CD4-positive, alpha-beta T cell treated with Interleukin-6 for 4 hours (primary cell): ENCODE results near the gene NFIC.

Experiments
- DNase-seq: peaks from one replicate; pipeline ENCODE4 v3.0.0-alpha.2; 2020; ENCODE audit warnings: mixed read lengths

Gene NFIC

GRCh38 chr19:3455393-3455955 is 89.1 kb downstream of the NFIC start:
- DNase-seq, result no peak

- no peak for DNase-seq
These were observed 89.7 kb downstream of the NFIC start for GRCh38 chr19:3455960-3456601.

GRCh38 chr19:3456925-3457527 is 90.6 kb downstream of the NFIC start:
- no peak for DNase-seq

GRCh38 chr19:3457528-3458228 is 91.3 kb downstream of the NFIC start:
- DNase-seq, result no peak

- no peak for DNase-seq
These were observed 92.1 kb downstream of the NFIC start for GRCh38 chr19:3458229-3459088.

GRCh38 chr19:3459089-3459881 is 92.9 kb downstream of the NFIC start:
- no peak for DNase-seq

- DNase-seq, result no peak
These were observed 93.7 kb downstream of the NFIC start for GRCh38 chr19:3459965-3460582.

- no peak for DNase-seq
These were observed 96.8 kb downstream of the NFIC start for GRCh38 chr19:3462991-3463713.

- DNase-seq, result no peak
These were observed 97.6 kb downstream of the NFIC start for GRCh38 chr19:3463714-3464586.

GRCh38 chr19:3464587-3465235 is 98.3 kb downstream of the NFIC start:
- no peak for DNase-seq

- DNase-seq, result no peak
These were observed 99.2 kb downstream of the NFIC start for GRCh38 chr19:3465552-3465951.

GRCh38 chr19:3466635-3467034 is 100.3 kb downstream of the NFIC start:
- DNase-seq, result no peak

GRCh38 chr19:3467437-3468198 is 101.2 kb downstream of the NFIC start:
- DNase-seq, result no peak

GRCh38 chr19:3468211-3468610 is 101.8 kb downstream of the NFIC start:
- no peak for DNase-seq

GRCh38 chr19:3469638-3470499 is 103.5 kb downstream of the NFIC start:
- no peak for DNase-seq

- no peak for DNase-seq
These were observed 104.2 kb downstream of the NFIC start for GRCh38 chr19:3470500-3471128.
